SW 1271 (cell line): Measurements from ENCODE around the gene FAM174A.
"Not testable (repeated sequence)": the region's sequence is repeated elsewhere in the genome, so short reads cannot be mapped to it uniquely, and the experiment has no call there.

Source experiments
- DNase-seq, 2 experiments: peaks; one replicate each; lab custom pipeline; 2025; lab: John Stamatoyannopoulos, UW

The FAM174A gene

GRCh38 chr5:100576217-100576751 is 41.1 kb downstream of the FAM174A start:
- DNase-seq, result no peak

GRCh38 chr5:100577506-100577905 is 42.3 kb downstream of the FAM174A start:
- DNase-seq, result no peak

- DNase-seq, result no peak
Observed at GRCh38 chr5:100584069-100584468, 48.9 kb downstream of the FAM174A start.

- DNase-seq, result no peak
Observed at GRCh38 chr5:100584889-100585288, 49.7 kb downstream of the FAM174A start.

- DNase-seq, result no peak
Observed at GRCh38 chr5:100590867-100591266, 55.7 kb downstream of the FAM174A start.

GRCh38 chr5:100595152-100595811 is 60.1 kb downstream of the FAM174A start:
- no peak for DNase-seq

- no peak for DNase-seq
Observed at GRCh38 chr5:100595812-100596173, 60.6 kb downstream of the FAM174A start.

- DNase-seq, result no peak
Observed at GRCh38 chr5:100598446-100598845, 63.3 kb downstream of the FAM174A start.

GRCh38 chr5:100600298-100600994 is 65.3 kb downstream of the FAM174A start:
- DNase-seq, result no peak

- DNase-seq, result no peak
Observed at GRCh38 chr5:100603141-100603540, 68.0 kb downstream of the FAM174A start.

- not testable (repeated sequence) for DNase-seq
Observed at GRCh38 chr5:100604021-100604420, 68.8 kb downstream of the FAM174A start.

GRCh38 chr5:100609594-100609993 is 74.4 kb downstream of the FAM174A start:
- DNase-seq, result no peak

GRCh38 chr5:100614308-100614707 is 79.1 kb downstream of the FAM174A start:
- no peak for DNase-seq

- DNase-seq, result no peak
Observed at GRCh38 chr5:100615362-100615761, 80.2 kb downstream of the FAM174A start.

GRCh38 chr5:100616291-100616690 is 81.1 kb downstream of the FAM174A start:
- no peak for DNase-seq

GRCh38 chr5:100616981-100617380 is 81.8 kb downstream of the FAM174A start:
- no peak for DNase-seq

- peak in 1 of 2 experiments; percentile 69 for DNase-seq
Observed at GRCh38 chr5:100623719-100624118, 88.5 kb downstream of the FAM174A start.

- DNase-seq, result no peak
Observed at GRCh38 chr5:100634937-100635534, 99.9 kb downstream of the FAM174A start.
